Neural progenitor cell (in vitro differentiated cells): ENCODE measurements around the gene PAK1.

Source experiments
- EZH2 ChIP-seq: fragments of 200-600 bp; sonication (generic); IDR thresholded peaks from 2 replicates; pipeline ENCODE4 v1.6.1; 2017; ENCODE audit warnings: antibody characterized with exemption, mild to moderate bottlenecking, moderate library complexity
- EZH2phosphoT487 ChIP-seq: fragments of 200-600 bp; sonication (generic); IDR thresholded peaks from 2 replicates; pipeline ENCODE4 v1.6.1; 2017; ENCODE audit warnings: antibody characterized with exemption
- TF ChIP-seq, protein P1 (sequence below): fragments of 200-600 bp; sonication (generic); IDR thresholded peaks from 2 replicates; pipeline ENCODE4 v1.5.1; 2017; ENCODE audit warnings: antibody characterized with exemption, mild to moderate bottlenecking

DNA sequence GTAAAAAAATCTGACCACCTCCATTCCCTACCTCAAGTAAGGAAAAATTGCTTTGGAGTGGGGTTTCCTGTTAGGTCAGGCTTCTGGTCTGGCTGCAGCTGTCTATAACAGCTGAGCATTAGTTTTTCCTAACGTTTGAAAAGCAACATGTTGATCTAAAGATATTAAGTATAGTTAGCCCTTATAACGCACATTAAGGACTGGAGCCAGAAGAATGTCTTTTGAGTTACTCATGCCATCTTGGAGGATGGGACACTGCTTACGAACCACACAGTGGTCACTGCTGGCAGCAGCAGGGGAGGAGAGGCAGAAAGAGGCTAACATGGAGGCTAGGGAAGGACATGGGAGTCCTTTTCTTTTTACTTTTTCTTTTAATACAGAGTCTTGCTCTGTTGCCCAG lies 128.3 kb downstream of the PAK1 start:
- no peak for TF ChIP-seq EZH2phosphoT487
- TF ChIP-seq, protein P1, sequence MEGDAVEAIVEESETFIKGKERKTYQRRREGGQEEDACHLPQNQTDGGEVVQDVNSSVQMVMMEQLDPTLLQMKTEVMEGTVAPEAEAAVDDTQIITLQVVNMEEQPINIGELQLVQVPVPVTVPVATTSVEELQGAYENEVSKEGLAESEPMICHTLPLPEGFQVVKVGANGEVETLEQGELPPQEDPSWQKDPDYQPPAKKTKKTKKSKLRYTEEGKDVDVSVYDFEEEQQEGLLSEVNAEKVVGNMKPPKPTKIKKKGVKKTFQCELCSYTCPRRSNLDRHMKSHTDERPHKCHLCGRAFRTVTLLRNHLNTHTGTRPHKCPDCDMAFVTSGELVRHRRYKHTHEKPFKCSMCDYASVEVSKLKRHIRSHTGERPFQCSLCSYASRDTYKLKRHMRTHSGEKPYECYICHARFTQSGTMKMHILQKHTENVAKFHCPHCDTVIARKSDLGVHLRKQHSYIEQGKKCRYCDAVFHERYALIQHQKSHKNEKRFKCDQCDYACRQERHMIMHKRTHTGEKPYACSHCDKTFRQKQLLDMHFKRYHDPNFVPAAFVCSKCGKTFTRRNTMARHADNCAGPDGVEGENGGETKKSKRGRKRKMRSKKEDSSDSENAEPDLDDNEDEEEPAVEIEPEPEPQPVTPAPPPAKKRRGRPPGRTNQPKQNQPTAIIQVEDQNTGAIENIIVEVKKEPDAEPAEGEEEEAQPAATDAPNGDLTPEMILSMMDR, result no peak
- TF ChIP-seq EZH2, result no peak
